ENCODE data around the gene SFT2D1.

GRCh38 chr6:166388290-166389004 is 46.1 kb upstream of the SFT2D1 start:
- TF ChIP-seq POLR2A (IDR thresholded peaks at IDR 0.05; ENCODE audit: borderline replicate concordance, extremely low read depth, insufficient read depth, insufficient read length): no peak
- no peak for TF ChIP-seq FOSL1 (IDR thresholded peaks at IDR 0.05; ENCODE audit: low read depth)
- TF ChIP-seq CTCF (IDR thresholded peaks at IDR 0.05 in 2 of 3, conservative IDR thresholded peaks at IDR 0.05 in 1 of 3; ENCODE audit: borderline replicate concordance in 1 of 3, insufficient read depth in 1 of 3, low read depth in 2 of 3, low read length in 2 of 3): no peak
- no peak for TF ChIP-seq EZH2phosphoT487 (IDR thresholded peaks at IDR 0.05; ENCODE audit: borderline replicate concordance)
- TF ChIP-seq POLR2AphosphoS5 (IDR thresholded peaks at IDR 0.05; ENCODE audit: low read depth, low read length): no peak
- TF ChIP-seq REST (IDR thresholded peaks at IDR 0.05; ENCODE audit: low read depth): no peak
- no peak for TF ChIP-seq CEBPB (IDR thresholded peaks at IDR 0.05; ENCODE audit: low read depth)
- TF ChIP-seq RAD21 (IDR thresholded peaks at IDR 0.05; ENCODE audit: low read depth): no peak
- TF ChIP-seq SIN3A (IDR thresholded peaks at IDR 0.05; ENCODE audit: low read depth): no peak
- TF ChIP-seq EZH2 (IDR thresholded peaks at IDR 0.05): no peak
- no peak for TF ChIP-seq TCF7L2 (IDR thresholded peaks at IDR 0.05; ENCODE audit: borderline replicate concordance, extremely low read depth, insufficient read depth, insufficient read length)
- no peak for TF ChIP-seq YY1 (IDR thresholded peaks at IDR 0.05; ENCODE audit: extremely low read depth, insufficient replicate concordance, low read depth, low read length)

Data from HCT116 (cell line).